Ovary (tissue), 9 donors: ENCODE data around the gene SND1. TPM values are rescaled to one million over a fixed set of nuclear protein-coding genes. Genes with fewer than 3 reads are reported as not detected.

ENCODE experiments used
- DNase-seq, 5 donors: peaks; one replicate each; pipeline ENCODE4 v3.0.0-alpha.2; 2019 to 2020
- H3K27ac ChIP-seq, 2 donors: fragments of 200-600 bp; one replicate each; pipeline versions ENCODE4 v1.5.1 to v1.8.0; 2019 to 2022
- H3K27me3 ChIP-seq: fragments of 200-600 bp; one replicate; pipeline ENCODE4 v1.8.0; 2022
- H3K36me3 ChIP-seq: fragments of 200-600 bp; sonication (generic); one replicate; pipeline ENCODE4 v1.5.1; 2019
- H3K4me1 ChIP-seq: one replicate; pipeline ENCODE4 v1.8.1; 2013; ENCODE audit warnings: mild to moderate bottlenecking, moderate library complexity; ENCODE audit not compliant: insufficient read depth
- H3K4me3 ChIP-seq: fragments of 200-600 bp; sonication (generic); one replicate; pipeline ENCODE4 v1.5.1; 2017
- H3K9me3 ChIP-seq, 2 donors: fragments of 200-600 bp in 1 of 2; sonication (generic) in 1 of 2; one replicate each; pipeline versions ENCODE4 v1.5.1 to v1.8.1; 2013 to 2019; ENCODE audit warnings: mild to moderate bottlenecking in 1 of 2, moderate library complexity in 1 of 2
- CTCF ChIP-seq, 3 donors: fragments of 450-650 bp in 2 of 3; fragments of 200-600 bp in 1 of 3; IDR thresholded peaks; one replicate each; pipeline versions ENCODE4 v1.5.1 to v1.8.0; 2016 to 2022; ENCODE audit warnings: antibody characterized with exemption in 3 of 3, mild to moderate bottlenecking in 1 of 3
- EP300 ChIP-seq: sonication (generic); formaldehyde crosslinking; IDR thresholded peaks from one replicate; pipeline ENCODE4 v1.6.1; 2017; ENCODE audit warnings: antibody characterized with exemption
- POLR2A ChIP-seq: fragments of 450-650 bp; IDR thresholded peaks from one replicate; pipeline ENCODE4 v1.6.1; 2017; ENCODE audit warnings: antibody characterized with exemption, mild to moderate bottlenecking, moderate library complexity
- WGBS, 3 donors: extraction: QIAGEN DNeasy Blood & Tissue Kit in 1 of 3; methylation state at CpG; one replicate each; pipeline versions ENCODE4 v1.1.5 to v1.1.7; 2013 to 2017; 5-methylcytosine and 5-hydroxymethylcytosine counted together
- intact Hi-C, 4 donors: fragments of 100-400 bp; cut with DNase I; formaldehyde crosslinking; loops; one replicate each; pipeline versions ENCODE4 v1.11.0 to v1.15.1; 2022 to 2023
- polyA plus RNA-seq, 2 donors: library from polyadenylated mRNA; stranded (reverse); fragments of 200-250 nt in 1 of 2; fragments of 350-450 nt in 1 of 2; fragmentation: Illumina TruSeq in 1 of 2; extraction: RNeasy Lipid Tissue Mini Kit (QIAGEN cat#74804) in 1 of 2; gene quantifications; one replicate each; pipeline ENCODE4 v1.2.3, GENCODE V29; 2013 to 2014
- total RNA-seq, 7 donors: library from RNA; depleted of rRNA in 2 of 7; stranded (reverse); fragments of >200 nt in 2 of 7; fragmentation: NEBNext Ultra II Directional in 3 of 7; extraction: Animal tissue kit (Norgen Biotek cat#: 25700) in 3 of 7; gene quantifications; one replicate each; pipeline versions ENCODE4 v1.1.0 to v1.2.4, GENCODE V29; 2016 to 2023
- donor health status: DM: no; HTN: no; CAD: no; lungs with moderate emphysema.
- donor health status: DM: no; HTN: no; CAD: no.
- donor health status: Bipolar disorder and iron deficiency.
- donor health status: DM: yes; HTN: yes; CAD: no.
- donor health status: DM: no; HTN: no; CAD: no.
- donor health status: DM: yes; HTN: yes; CAD: no.

The SND1 gene
- total and polyA plus RNA-seq, 9 donors = 91.4 to 297 (median 182) TPM

- no peaks in the 10 kb centered on the region for H3K27me3 ChIP-seq
- no peak for DNase-seq
- H3K4me1 ChIP-seq = no peaks in the 10 kb centered on the region
- no peak overlapping the region for H3K4me3 ChIP-seq
- no peaks in the 10 kb centered on the region for H3K36me3 ChIP-seq
- WGBS, 3 donors = 57 to 71% (median 60%) methylated on average over 3 of the region's 3 CpGs
- TF ChIP-seq CTCF (IDR thresholded peaks at IDR 0.05) (no peak), POLR2A (no peak), EP300 (no peak)
- no peaks in the 10 kb centered on the region for H3K9me3 ChIP-seq
- no peak overlapping the region for H3K27ac ChIP-seq
- intact Hi-C loops = no loop called here
Observed at GRCh38 chr7:128128401-128128800, 476.4 kb downstream of the SND1 start.

DNA sequence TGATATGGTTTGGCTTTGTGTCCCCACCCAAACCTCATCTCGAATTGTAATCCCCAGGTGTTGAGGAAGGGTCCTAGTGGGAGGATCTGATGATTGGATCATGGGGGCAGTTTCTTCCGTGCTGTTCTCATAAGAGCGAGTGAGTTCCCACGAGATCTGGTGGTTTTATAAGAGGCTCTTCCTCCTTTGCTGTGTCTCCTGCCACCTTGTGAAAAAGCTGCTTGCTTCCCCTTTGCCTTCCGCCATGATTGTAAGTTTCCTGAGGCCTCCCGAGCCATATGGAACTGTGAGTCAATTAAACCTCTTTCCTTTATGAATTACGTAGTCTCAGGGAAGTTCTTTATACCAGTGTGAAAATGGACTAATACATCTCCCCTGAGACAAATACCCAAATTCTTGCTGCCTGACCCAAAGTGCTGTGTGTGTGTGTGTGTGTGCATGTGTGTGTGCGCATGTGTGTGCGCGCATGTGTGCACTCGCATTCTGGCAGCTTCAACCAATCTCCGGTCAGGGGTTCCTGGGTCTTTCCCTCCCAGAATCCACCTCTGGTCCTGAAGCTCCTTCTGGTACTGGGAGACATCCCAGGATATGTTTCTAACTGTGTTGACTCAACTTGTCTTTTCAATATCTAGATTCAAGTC is 477.4 kb downstream of the SND1 start:
- Histone ChIP-seq H3K27me3 (no peaks in the 10 kb centered on the region), H3K36me3 (no peaks in the 10 kb centered on the region), H3K27ac (no peak overlapping the region), H3K4me1 (no peaks in the 10 kb centered on the region), H3K4me3 (no peak overlapping the region), H3K9me3 (no peaks in the 10 kb centered on the region)
- intact Hi-C loops = no loop called here
- DNase-seq = no peak
- no peak for TF ChIP-seq POLR2A
- TF ChIP-seq EP300 = no peak
- TF ChIP-seq CTCF (IDR thresholded peaks at IDR 0.05) = no peak
- WGBS, 3 donors = 71 to 89% (median 87%) methylated on average over 12 of the region's 12 CpGs

DNA sequence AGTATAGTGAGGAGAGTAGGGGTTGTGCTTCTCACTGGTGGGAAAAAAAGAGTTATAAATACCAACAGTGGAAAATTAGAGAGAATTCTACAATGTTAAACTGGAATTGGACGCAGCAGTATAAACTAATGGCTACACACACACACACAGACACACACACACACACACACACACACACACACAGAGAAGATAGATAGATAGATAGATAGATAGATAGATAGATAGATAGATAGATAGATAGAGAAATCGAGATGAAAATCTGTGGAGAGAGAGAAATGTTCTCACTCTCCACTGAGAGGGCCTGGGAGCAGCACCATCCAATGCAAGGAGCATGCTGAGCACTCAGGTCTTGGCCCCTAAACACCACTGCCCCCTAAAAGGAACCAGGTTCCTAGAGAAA is 479.1 kb downstream of the SND1 start:
- Histone ChIP-seq H3K4me3 (no peak overlapping the region), H3K4me1 (peaks cover 6% of the 10 kb centered on the region), H3K9me3 (no peaks in the 10 kb centered on the region), H3K36me3 (no peaks in the 10 kb centered on the region), H3K27me3 (no peaks in the 10 kb centered on the region), H3K27ac (no peak overlapping the region)
- no peak for TF ChIP-seq CTCF (IDR thresholded peaks at IDR 0.05)
- DNase-seq = no peak
- WGBS, 3 donors = 79 to 90% (median 83%) methylated on average over 2 of the region's 2 CpGs
- intact Hi-C loops = no loop called here

DNA sequence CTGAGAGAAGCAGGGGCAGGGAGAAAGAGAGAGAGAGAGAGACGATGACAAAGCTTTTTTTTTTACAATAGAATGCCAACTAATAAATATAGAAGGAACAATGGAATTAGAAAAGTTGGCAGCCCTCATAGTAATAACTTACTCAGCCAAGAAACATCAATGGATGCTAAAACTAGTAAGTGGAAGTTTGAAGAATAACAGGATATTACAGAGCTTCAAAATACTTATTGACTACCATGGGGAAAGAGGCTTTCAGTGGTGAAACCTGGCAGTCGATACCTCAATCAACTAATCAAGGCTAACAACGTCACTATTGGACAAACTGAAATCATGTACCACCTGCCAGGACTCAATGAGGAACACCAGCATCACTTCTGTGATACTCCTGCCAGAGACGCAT is 479.7 kb downstream of the SND1 start:
- intact Hi-C loops = no loop called here

More for the DNA sequence above, 479.7 kb downstream of the SND1 start:
- TF ChIP-seq EP300 (no peak), POLR2A (no peak), CTCF (IDR thresholded peaks at IDR 0.05) (no peak)
- Histone ChIP-seq H3K27ac (no peak overlapping the region), H3K27me3 (no peaks in the 10 kb centered on the region), H3K36me3 (no peaks in the 10 kb centered on the region), H3K9me3 (no peaks in the 10 kb centered on the region), H3K4me1 (peaks cover 8% of the 10 kb centered on the region), H3K4me3 (no peak overlapping the region)
- no peak for DNase-seq
- 72 to 76% (median 74%) methylated on average over 4 of the region's 4 CpGs for WGBS, 3 donors
